Psoas muscle (tissue), 8 donors: Measurements from ENCODE around the gene OR2V2. TPM values are rescaled to one million over a fixed set of nuclear protein-coding genes. Genes with fewer than 3 reads are reported as not detected.

Source experiments
- ATAC-seq, 4 donors: fragments of 200-7000 bp; cut with Tn5 transposase; one replicate each; pipeline ENCODE4 v1.9.1; 2020; ENCODE audit warnings: moderate library complexity in 3 of 4, mild to moderate bottlenecking in 2 of 4
- DNase-seq, 2 donors: peaks; one replicate each; pipeline ENCODE4 v3.0.0-alpha.2; 2020
- H3K27ac ChIP-seq: fragments of 200-600 bp; one replicate; pipeline ENCODE4 v1.8.0; 2022
- H3K27me3 ChIP-seq, 3 donors: fragments of 200-600 bp in 1 of 3; one replicate each; pipeline versions ENCODE4 v1.6.1 to v1.8.0; 2013 to 2022; ENCODE audit warnings: low read length in 2 of 3, mild to moderate bottlenecking in 2 of 3, moderate library complexity in 1 of 3; ENCODE audit not compliant: insufficient read depth in 3 of 3
- H3K36me3 ChIP-seq, 2 donors: fragments of 200-600 bp in 1 of 2; one replicate each; pipeline versions ENCODE4 v1.6.1 to v1.8.0; 2013 to 2022; ENCODE audit warnings: low read depth in 1 of 2, mild to moderate bottlenecking in 1 of 2, moderate library complexity in 1 of 2; ENCODE audit not compliant: insufficient read depth in 1 of 2
- H3K4me1 ChIP-seq: fragments of 200-600 bp; one replicate; pipeline ENCODE4 v1.8.0; 2022
- H3K4me3 ChIP-seq: fragments of 200-600 bp; one replicate; pipeline ENCODE4 v1.8.0; 2022; ENCODE audit warnings: mild to moderate bottlenecking
- H3K9me3 ChIP-seq: fragments of 200-600 bp; one replicate; pipeline ENCODE4 v1.8.0; 2022
- CTCF ChIP-seq: fragments of 200-600 bp; IDR thresholded peaks from one replicate; pipeline ENCODE4 v1.8.0; 2022; ENCODE audit warnings: antibody characterized with exemption
- WGBS, 3 donors: extraction: QIAGEN DNeasy Blood & Tissue Kit; methylation state at CpG; one replicate each; pipeline versions ENCODE4 v1.1.6 to v1.1.7; 2013; 5-methylcytosine and 5-hydroxymethylcytosine counted together
- intact Hi-C, 2 donors: fragments of 100-400 bp; cut with DNase I; formaldehyde crosslinking; loops; one replicate each; pipeline versions ENCODE4 v1.11.0 to v1.14.2; 2022
- polyA plus RNA-seq, 3 donors: library from polyadenylated mRNA; stranded (reverse); fragments of 200-250 nt; gene quantifications; one replicate each; pipeline ENCODE4 v1.2.3, GENCODE V29; 2013
- total RNA-seq, 4 donors: library from RNA; stranded (reverse); fragmentation: NEBNext Ultra II Directional in 2 of 4; extraction: Animal tissue kit (Norgen Biotek cat#: 25700) in 2 of 4; gene quantifications; one replicate each; pipeline versions ENCODE4 v1.2.1 to v1.2.4, GENCODE V29; 2021 to 2023
- donor health status: healthy with polysubstance abuse.
- donor health status: DM: no; HTN: no; CAD: no; lungs with moderate emphysema.
- donor health status: Bipolar disorder and iron deficiency.
- donor health status: healthy.
- donor health status: DM: yes; HTN: yes; CAD: no.
- donor health status: DM: no; HTN: no; CAD: no.
- donor health status: DM: no; HTN: no; CAD: no.
- donor health status: DM: yes; HTN: yes; CAD: no.

The OR2V2 gene
- total and polyA plus RNA-seq, 7 donors = not detected

GRCh38 chr5:181200816-181201215 is 53.4 kb downstream of the OR2V2 start:
- Histone ChIP-seq H3K36me3 (peaks cover 0 to 50% of the 10 kb centered on the region in 2 donors), H3K4me3 (no peak overlapping the region), H3K27ac (peak overlapping the region; percentile 46), H3K9me3 (no peaks in the 10 kb centered on the region), H3K27me3 (no peaks in the 10 kb centered on the region), H3K4me1 (peaks cover 19% of the 10 kb centered on the region)
- no peak for TF ChIP-seq CTCF
- DNase-seq (no peak), ATAC-seq (no peak)
- intact Hi-C loops = no loop called here
- WGBS, 3 donors = 70 to 76% (median 73%) methylated on average over 4 of the region's 4 CpGs

GRCh38 chr5:181203093-181203711 is 55.8 kb downstream of the OR2V2 start:
- Histone ChIP-seq H3K27ac (peak overlapping the region; percentile 93), H3K9me3 (no peaks in the 10 kb centered on the region), H3K4me3 (peak overlapping the region; percentile 76), H3K27me3 (no peaks in the 10 kb centered on the region), H3K36me3 (peaks cover 0 to 29% of the 10 kb centered on the region in 2 donors), H3K4me1 (peaks cover 25% of the 10 kb centered on the region)
- ATAC-seq (no peak), DNase-seq (no peak)
- TF ChIP-seq CTCF = no peak
- 41 to 53% (median 43%) methylated on average over 11 of the region's 11 CpGs for WGBS, 3 donors
- intact Hi-C loops = no loop called here

GRCh38 chr5:181203777-181204112 is 56.4 kb downstream of the OR2V2 start:
- no peaks in the 10 kb centered on the region for H3K27me3 ChIP-seq
- no peaks in the 10 kb centered on the region for H3K9me3 ChIP-seq
- H3K36me3 ChIP-seq = peaks cover 0 to 23% of the 10 kb centered on the region in 2 donors
- H3K27ac ChIP-seq = peak overlapping the region; percentile 93
- 3 to 9% (median 5%) methylated on average over 16 to 17 of the region's 17 CpGs for WGBS, 3 donors
- H3K4me1 ChIP-seq = peaks cover 25% of the 10 kb centered on the region
- intact Hi-C loops = no loop called here
- no peak for DNase-seq
- peak in 1 of 4 donors; percentile 1 for ATAC-seq
- peak overlapping the region; percentile 76 for H3K4me3 ChIP-seq
- no peak for TF ChIP-seq CTCF

- Histone ChIP-seq H3K4me1 (peaks cover 25% of the 10 kb centered on the region), H3K36me3 (peaks cover 0 to 18% of the 10 kb centered on the region in 2 donors), H3K9me3 (no peaks in the 10 kb centered on the region), H3K27ac (peak overlapping the region; percentile 93), H3K27me3 (no peaks in the 10 kb centered on the region), H3K4me3 (peak overlapping the region; percentile 76)
- TF ChIP-seq CTCF = no peak
- intact Hi-C loops = no loop called here
- WGBS, 3 donors = 0 to 1% (median 1%) methylated on average over 39 to 67 of the region's 67 CpGs
- ATAC-seq (peak in 2 of 4 donors; percentile 2 to 8), DNase-seq (peak in 1 of 2 donors; percentile 37)
These were observed 56.9 kb downstream of the OR2V2 start for GRCh38 chr5:181204113-181204825.
